VCaP (cell line): ENCODE measurements around the gene ALKBH5.

ENCODE experiments used
- H3K27ac ChIP-seq: fragments of 450-650 bp; 2 replicates; pipeline ENCODE4 v1.5.1; 2017
- CTCF ChIP-seq: fragments of 450-650 bp; conservative IDR thresholded peaks from 2 replicates; pipeline ENCODE4 v1.5.1; 2017; ENCODE audit warnings: mild to moderate bottlenecking, moderate library complexity

ALKBH5 gene

GRCh38 chr17:18157354-18157985 is 26.2 kb upstream of the ALKBH5 start:
- no peak overlapping the region for H3K27ac ChIP-seq
- no peak for TF ChIP-seq CTCF

GRCh38 chr17:18158022-18158600 is 25.5 kb upstream of the ALKBH5 start:
- no peak for TF ChIP-seq CTCF
- peak overlapping the region; percentile 16; the same call in 1 of the 2 replicates for H3K27ac ChIP-seq

- no peak overlapping the region for H3K27ac ChIP-seq
- no peak for TF ChIP-seq CTCF
Measured at GRCh38 chr17:18159551-18160120, 24.0 kb upstream of the ALKBH5 start.

- no peak for TF ChIP-seq CTCF
- no peak overlapping the region for H3K27ac ChIP-seq
Measured at GRCh38 chr17:18160128-18160856, 23.3 kb upstream of the ALKBH5 start.

GRCh38 chr17:18161207-18162145 is 22.2 kb upstream of the ALKBH5 start:
- no peak overlapping the region for H3K27ac ChIP-seq
- TF ChIP-seq CTCF: no peak

- H3K27ac ChIP-seq: no peak overlapping the region
- TF ChIP-seq CTCF: no peak
Measured at GRCh38 chr17:18163547-18163946, 20.1 kb upstream of the ALKBH5 start.
